HL-60 (cell line): ENCODE data around the gene TBCC.

Experiments used
- CTCF ChIP-seq: IDR thresholded peaks from one replicate; pipeline ENCODE4 v1.5.1; 2011; ENCODE audit warnings: low read length, control low read depth, inconsistent platforms; ENCODE audit not compliant: insufficient read depth
- GABPA ChIP-seq: IDR thresholded peaks from 2 replicates; pipeline ENCODE4 v1.6.1; 2012; ENCODE audit warnings: low read depth
- POLR2AphosphoS5 ChIP-seq: IDR thresholded peaks from 2 replicates; pipeline ENCODE4 v1.6.1; 2012; ENCODE audit warnings: low read depth
- SPI1 ChIP-seq: IDR thresholded peaks from 2 replicates; pipeline ENCODE4 v1.6.1; 2012; ENCODE audit warnings: low read depth, mild to moderate bottlenecking, borderline replicate concordance
- TF ChIP-seq, protein P1 (sequence below): IDR thresholded peaks from 2 replicates; pipeline ENCODE4 v1.6.1; 2012; ENCODE audit warnings: low read depth; ENCODE audit not compliant: insufficient replicate concordance

DNA sequence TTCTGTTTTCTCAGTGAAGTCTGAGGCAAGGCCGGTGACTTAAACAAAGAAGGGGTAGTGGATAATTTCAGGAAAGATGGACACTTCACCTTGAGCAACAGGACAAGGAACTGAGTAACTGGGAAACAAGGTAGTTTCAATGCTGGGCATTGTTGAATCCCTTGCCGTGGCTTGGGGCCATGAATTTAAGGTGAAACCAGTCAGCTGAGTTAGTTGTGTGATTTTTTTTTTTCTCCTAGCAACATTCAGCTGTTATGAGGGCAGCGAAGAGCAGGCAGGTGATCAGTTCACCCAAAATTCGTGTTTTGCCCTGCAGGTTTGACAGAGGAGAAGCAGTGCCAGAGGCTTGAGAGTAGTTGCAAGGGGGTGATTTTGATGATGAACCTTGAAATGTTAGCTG is 42.8 kb upstream of the TBCC start:
- TF ChIP-seq CTCF (no peak), GABPA (no peak), POLR2AphosphoS5 (no peak), SPI1 (no peak)
- TF ChIP-seq, protein P1, sequence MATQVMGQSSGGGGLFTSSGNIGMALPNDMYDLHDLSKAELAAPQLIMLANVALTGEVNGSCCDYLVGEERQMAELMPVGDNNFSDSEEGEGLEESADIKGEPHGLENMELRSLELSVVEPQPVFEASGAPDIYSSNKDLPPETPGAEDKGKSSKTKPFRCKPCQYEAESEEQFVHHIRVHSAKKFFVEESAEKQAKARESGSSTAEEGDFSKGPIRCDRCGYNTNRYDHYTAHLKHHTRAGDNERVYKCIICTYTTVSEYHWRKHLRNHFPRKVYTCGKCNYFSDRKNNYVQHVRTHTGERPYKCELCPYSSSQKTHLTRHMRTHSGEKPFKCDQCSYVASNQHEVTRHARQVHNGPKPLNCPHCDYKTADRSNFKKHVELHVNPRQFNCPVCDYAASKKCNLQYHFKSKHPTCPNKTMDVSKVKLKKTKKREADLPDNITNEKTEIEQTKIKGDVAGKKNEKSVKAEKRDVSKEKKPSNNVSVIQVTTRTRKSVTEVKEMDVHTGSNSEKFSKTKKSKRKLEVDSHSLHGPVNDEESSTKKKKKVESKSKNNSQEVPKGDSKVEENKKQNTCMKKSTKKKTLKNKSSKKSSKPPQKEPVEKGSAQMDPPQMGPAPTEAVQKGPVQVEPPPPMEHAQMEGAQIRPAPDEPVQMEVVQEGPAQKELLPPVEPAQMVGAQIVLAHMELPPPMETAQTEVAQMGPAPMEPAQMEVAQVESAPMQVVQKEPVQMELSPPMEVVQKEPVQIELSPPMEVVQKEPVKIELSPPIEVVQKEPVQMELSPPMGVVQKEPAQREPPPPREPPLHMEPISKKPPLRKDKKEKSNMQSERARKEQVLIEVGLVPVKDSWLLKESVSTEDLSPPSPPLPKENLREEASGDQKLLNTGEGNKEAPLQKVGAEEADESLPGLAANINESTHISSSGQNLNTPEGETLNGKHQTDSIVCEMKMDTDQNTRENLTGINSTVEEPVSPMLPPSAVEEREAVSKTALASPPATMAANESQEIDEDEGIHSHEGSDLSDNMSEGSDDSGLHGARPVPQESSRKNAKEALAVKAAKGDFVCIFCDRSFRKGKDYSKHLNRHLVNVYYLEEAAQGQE: no peak
